Immature natural killer cell (primary cell): ENCODE data around the gene UPF3A. TPM values are rescaled to one million over a fixed set of nuclear protein-coding genes. Genes with fewer than 3 reads are reported as not detected.

ENCODE experiments used
- DNase-seq, 3 donors: peaks; one replicate each; pipeline ENCODE4 v3.0.0; 2022; ENCODE audit warnings: mixed read lengths in 1 of 3
- H3K27ac Mint-ChIP-seq, 6 donors: one replicate each; pipeline ENCODE4 v1.8.0; 2020; ENCODE audit warnings: mixed read lengths in 6 of 6, mild to moderate bottlenecking in 5 of 6, inconsistent platforms in 4 of 6, moderate library complexity in 3 of 6
- H3K27me3 Mint-ChIP-seq, 3 donors: one replicate each; pipeline ENCODE4 v1.8.0; 2020 to 2021; ENCODE audit warnings: low read depth in 3 of 3, mild to moderate bottlenecking in 3 of 3, mixed read lengths in 3 of 3, moderate library complexity in 3 of 3, inconsistent platforms in 1 of 3
- H3K36me3 Mint-ChIP-seq, 3 donors: one replicate each; pipeline ENCODE4 v1.8.0; 2020; ENCODE audit warnings: mixed read lengths in 3 of 3, inconsistent platforms in 2 of 3, mild to moderate bottlenecking in 2 of 3
- H3K4me1 Mint-ChIP-seq, 2 donors: one replicate each; pipeline ENCODE4 v1.8.0; 2020; ENCODE audit warnings: inconsistent platforms in 2 of 2, mild to moderate bottlenecking in 2 of 2, mixed read lengths in 2 of 2, moderate library complexity in 1 of 2
- H3K4me3 Mint-ChIP-seq, 5 donors: one replicate each; pipeline ENCODE4 v1.8.0; 2020; ENCODE audit warnings: mild to moderate bottlenecking in 5 of 5, mixed read lengths in 5 of 5, inconsistent platforms in 3 of 5, moderate library complexity in 3 of 5
- H3K9me3 Mint-ChIP-seq, 6 donors: one replicate each; pipeline ENCODE4 v1.8.0; 2020; ENCODE audit warnings: mild to moderate bottlenecking in 6 of 6, mixed read lengths in 6 of 6, inconsistent platforms in 4 of 6, moderate library complexity in 3 of 6
- polyA plus RNA-seq, 3 donors: library from polyadenylated mRNA; unstranded; fragments of 300-500 nt; fragmentation: Illumina TruSeq; gene quantifications; one replicate each; pipeline ENCODE4 v1.2.3, GENCODE V29; 2021

The UPF3A gene
- polyA plus RNA-seq, 3 donors from 2014 or later: 8.9 to 35.5 (median 23.9) TPM

DNA sequence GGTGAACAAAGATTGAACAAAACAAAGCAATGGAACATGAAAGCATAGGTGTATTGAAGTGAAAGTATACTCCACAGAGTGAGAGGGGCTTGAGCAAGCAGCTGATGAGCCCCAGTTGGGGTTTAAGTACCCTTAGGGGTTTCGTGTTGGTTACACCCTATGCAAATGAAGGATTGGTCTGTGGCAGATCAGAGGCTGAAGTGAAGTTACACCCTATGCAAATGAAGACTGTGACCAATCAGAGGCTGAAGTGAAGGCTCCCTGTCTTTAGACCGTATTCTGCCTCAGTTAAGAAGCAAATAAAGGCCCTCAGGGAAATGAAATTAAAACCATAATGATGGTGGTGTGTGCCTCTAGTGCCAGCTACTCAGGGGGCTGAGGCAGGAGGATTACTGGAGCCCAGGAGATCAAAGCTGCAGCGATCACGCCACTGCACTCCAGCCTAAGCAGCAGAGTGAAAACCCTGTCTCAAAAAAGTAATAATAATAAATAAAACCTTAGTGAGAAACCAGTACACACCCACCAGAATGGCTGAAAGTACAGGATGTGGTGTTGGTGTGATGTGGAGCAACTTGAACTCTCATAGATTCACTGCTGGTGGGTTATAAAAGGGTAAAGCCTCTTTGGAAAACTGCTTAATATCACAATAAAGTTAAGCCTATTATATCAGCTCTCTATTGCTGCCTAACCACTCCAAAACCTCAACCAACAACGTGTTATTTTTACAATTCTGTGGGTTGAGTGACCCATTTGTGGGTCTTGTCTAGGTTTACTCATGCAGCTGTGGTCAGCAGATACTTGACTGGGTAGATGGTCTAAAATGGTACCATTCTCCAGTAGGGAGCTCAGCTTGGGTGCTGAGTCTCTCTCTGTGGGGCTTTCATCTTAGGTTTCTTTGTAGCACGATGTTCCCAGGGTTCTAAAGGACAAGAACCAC, 12.8 kb upstream of the UPF3A start:
- H3K36me3 Mint-ChIP-seq: peaks cover 31 to 68% (median 42%) of the 10 kb centered on the region in 3 donors
- H3K4me3 Mint-ChIP-seq: peak overlapping the region; percentile 77 to 86 (median 85)

DNA sequence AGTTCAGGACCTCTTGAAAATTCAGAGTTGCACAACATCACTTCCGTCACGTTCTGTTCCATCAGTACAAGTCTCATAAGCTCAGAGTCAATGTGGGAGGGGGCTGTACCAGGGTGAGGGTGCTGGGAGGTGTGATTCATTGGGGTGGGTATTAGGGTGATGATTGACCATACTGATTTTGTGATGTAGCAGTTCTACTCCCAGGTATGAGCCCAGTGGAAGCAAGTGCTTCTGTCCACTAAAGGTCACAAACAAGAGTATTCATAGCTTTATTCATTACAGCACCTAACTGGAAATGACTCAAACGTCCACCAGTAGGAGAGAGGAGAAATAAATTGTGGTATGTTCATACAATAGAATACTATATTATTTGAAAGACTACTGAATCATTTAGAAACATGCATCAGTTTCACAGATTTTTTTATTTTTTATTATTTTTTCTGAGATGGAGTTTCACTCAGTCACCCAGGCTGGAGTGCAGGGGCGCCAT, 12.1 kb upstream of the UPF3A start:
- H3K9me3 Mint-ChIP-seq: peaks cover 0 to 7% (median 0%) of the 10 kb centered on the region in 6 donors
- DNase-seq: no peak
- H3K27ac Mint-ChIP-seq: peak overlapping the region; percentile 87 to 96 (median 90)
- peaks cover 58 to 74% of the 10 kb centered on the region in 2 donors for H3K4me1 Mint-ChIP-seq
- peaks cover 0 to 10% (median 4%) of the 10 kb centered on the region in 3 donors for H3K27me3 Mint-ChIP-seq
- peak overlapping the region; percentile 77 to 86 (median 85) for H3K4me3 Mint-ChIP-seq
- peaks cover 31 to 67% (median 45%) of the 10 kb centered on the region in 3 donors for H3K36me3 Mint-ChIP-seq

More for the DNA sequence above, 12.8 kb upstream of the UPF3A start:
- H3K9me3 Mint-ChIP-seq: peaks cover 0 to 7% (median 0%) of the 10 kb centered on the region in 6 donors
- peaks cover 66 to 80% of the 10 kb centered on the region in 2 donors for H3K4me1 Mint-ChIP-seq
- peak; percentile 70 to 81 (median 79) for DNase-seq
- peak overlapping the region; percentile 87 to 96 (median 90) for H3K27ac Mint-ChIP-seq
- H3K27me3 Mint-ChIP-seq: peaks cover 2 to 13% (median 6%) of the 10 kb centered on the region in 3 donors

DNA sequence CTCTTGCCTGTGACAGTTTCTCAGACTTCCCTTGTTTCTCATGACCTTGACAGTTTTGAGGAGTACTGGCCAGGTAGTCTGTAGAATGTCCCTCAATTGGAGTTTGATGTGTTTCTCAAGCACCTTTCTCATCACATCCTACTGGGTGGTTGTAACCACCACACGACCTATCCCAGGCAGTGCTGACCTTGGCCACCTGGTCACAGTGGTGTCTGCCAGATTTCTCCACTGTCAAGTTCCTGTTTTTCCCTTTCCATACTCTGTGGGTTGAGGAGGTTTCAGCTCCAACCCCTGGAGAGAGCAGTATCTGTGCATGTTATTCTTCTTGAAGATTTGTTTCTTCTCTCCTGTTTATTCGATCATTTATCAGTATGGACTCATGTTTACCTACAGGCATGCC, 8.4 kb upstream of the UPF3A start:
- H3K27ac Mint-ChIP-seq: peak overlapping the region in 2 of 6 donors; percentile 51 to 67
- DNase-seq: no peak

DNA sequence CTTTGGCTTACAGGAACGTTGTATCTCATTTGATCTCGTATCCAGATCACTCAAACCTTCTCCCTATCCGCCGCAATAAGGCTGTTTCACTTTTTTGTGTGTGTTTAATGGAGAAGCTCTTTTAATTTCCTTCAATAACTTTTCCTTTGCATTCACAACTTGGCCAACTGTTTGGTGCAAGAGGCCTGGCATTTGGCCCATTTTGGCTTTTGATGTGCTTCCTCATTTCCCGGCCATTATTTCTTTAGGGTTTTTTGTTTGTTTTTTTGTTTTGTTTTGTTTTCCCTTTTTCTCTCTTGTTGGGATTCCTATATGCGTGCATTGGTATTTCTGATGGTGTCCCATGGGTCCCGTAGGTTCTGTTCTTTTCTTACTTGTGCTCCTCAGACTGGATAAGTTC, 6.1 kb upstream of the UPF3A start:
- no peak overlapping the region for H3K4me3 Mint-ChIP-seq
- H3K27ac Mint-ChIP-seq: peak overlapping the region in 1 of 6 donors; percentile 30
- H3K4me1 Mint-ChIP-seq: peaks cover 22 to 50% of the 10 kb centered on the region in 2 donors
- no peaks in the 10 kb centered on the region for H3K9me3 Mint-ChIP-seq
- peaks cover 0 to under 1% (median 0%) of the 10 kb centered on the region in 3 donors for H3K27me3 Mint-ChIP-seq
- H3K36me3 Mint-ChIP-seq: peaks cover 30 to 53% (median 52%) of the 10 kb centered on the region in 3 donors
- DNase-seq: no peak

More for the DNA sequence above, 8.4 kb upstream of the UPF3A start:
- peaks cover 33 to 62% (median 56%) of the 10 kb centered on the region in 3 donors for H3K36me3 Mint-ChIP-seq
- peaks cover 0 to 5% (median 0%) of the 10 kb centered on the region in 6 donors for H3K9me3 Mint-ChIP-seq
- H3K4me1 Mint-ChIP-seq: peaks cover 24 to 49% of the 10 kb centered on the region in 2 donors
- H3K27me3 Mint-ChIP-seq: peaks cover 0 to 10% (median 4%) of the 10 kb centered on the region in 3 donors
- no peak overlapping the region for H3K4me3 Mint-ChIP-seq

DNA sequence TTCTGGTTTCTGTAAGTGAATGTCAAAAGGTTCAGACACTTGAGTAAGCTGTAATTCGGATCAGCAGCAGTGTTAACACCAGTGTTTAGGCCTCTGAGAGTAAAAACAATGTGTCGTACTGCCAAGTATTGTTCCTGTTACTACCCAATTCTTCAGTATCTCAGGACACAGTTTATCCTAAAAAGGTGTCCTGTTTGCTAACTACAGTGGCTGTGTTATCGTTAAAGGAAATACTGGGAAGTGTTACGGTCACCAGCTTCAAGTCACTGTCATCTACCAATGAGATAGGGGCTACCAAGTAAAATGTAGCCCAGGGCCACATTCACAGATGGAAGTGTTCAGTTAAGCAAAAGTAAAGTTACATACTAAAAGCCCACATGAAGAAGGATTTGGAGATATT, 2.3 kb upstream of the UPF3A start:
- Mint-ChIP-seq H3K9me3 (no peaks in the 10 kb centered on the region), H3K4me3 (peak overlapping the region in 1 of 5 donors; percentile 93), H3K27me3 (peaks cover 6 to 13% (median 7%) of the 10 kb centered on the region in 3 donors), H3K4me1 (peaks cover 42 to 64% of the 10 kb centered on the region in 2 donors), H3K36me3 (peaks cover 15 to 35% (median 26%) of the 10 kb centered on the region in 3 donors), H3K27ac (peak overlapping the region in 5 of 6 donors; percentile 94 to 100 (median 97))
- DNase-seq: no peak

DNA sequence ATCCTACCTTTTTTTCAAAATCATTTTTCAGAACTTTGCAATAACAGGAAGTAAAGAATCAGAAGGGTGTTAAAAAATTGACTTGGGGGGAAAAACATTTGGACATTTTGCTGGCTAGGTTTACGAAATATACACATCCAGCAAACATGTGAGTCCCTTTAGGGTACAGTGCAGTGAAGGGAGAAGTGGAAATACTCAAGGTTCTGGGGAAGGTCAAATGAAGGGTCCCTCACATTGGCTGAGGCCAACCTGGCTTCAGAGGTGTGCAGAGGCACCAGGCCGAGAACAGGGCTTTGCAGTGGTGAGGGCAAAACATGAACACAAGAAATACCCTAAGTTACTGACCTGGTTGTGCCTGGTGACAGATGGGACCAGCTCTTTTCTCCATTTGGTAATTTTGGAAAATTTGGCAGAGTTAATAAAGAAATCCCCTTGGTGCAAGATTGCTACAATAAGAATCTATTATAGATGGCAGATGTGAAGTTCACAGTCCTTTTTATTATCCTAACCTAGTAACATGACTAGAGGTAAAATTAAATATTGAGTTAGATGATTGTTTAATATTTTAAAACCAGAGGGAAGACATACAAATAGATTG, 1.5 kb upstream of the UPF3A start:
- Mint-ChIP-seq H3K27me3 (peaks cover 6 to 13% (median 7%) of the 10 kb centered on the region in 3 donors), H3K4me3 (peak overlapping the region; percentile 89 to 97 (median 92)), H3K27ac (peak overlapping the region; percentile 94 to 100 (median 97)), H3K9me3 (no peaks in the 10 kb centered on the region), H3K4me1 (peaks cover 44 to 62% of the 10 kb centered on the region in 2 donors), H3K36me3 (peaks cover 10 to 35% (median 24%) of the 10 kb centered on the region in 3 donors)
- DNase-seq: no peak

DNA sequence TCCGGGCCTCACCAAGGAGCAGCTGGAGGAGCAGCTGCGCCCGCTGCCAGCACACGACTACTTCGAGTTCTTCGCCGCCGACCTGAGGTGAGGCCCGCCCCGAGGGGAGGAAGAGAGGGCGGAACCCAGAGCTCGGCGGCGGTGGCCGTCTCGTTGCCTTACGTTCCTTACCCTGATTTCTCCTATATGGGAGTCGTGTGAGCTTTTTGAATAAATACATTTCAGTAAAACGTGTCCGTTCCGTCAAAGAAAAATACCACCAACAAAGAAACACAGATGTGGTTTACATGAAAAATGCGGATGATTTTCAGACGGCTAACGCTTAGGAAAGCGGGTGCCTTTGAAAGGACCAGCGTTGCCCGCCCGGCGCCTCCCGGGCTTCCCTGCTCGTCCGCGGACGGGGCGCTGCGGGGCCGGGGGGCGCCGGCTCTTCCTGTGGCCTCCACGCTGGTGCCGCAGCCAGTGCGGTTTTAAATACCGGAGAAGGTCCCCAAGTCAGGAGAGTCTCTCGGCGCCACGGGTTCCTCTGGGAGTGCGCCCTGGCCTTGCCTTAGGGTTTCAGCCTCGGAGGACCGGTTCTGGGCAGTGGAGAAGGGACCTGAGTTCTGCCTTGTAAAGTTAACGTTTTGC, 755 bp downstream of the UPF3A start:
- Mint-ChIP-seq H3K4me3 (peak overlapping the region; percentile 89 to 95 (median 93)), H3K27ac (peak overlapping the region; percentile 90 to 94 (median 93)), H3K27me3 (peaks cover 6 to 13% (median 7%) of the 10 kb centered on the region in 3 donors), H3K36me3 (peaks cover 10 to 35% (median 34%) of the 10 kb centered on the region in 3 donors), H3K4me1 (peaks cover 47 to 75% of the 10 kb centered on the region in 2 donors), H3K9me3 (no peaks in the 10 kb centered on the region)
- peak; percentile 78 to 85 (median 82) for DNase-seq

DNA sequence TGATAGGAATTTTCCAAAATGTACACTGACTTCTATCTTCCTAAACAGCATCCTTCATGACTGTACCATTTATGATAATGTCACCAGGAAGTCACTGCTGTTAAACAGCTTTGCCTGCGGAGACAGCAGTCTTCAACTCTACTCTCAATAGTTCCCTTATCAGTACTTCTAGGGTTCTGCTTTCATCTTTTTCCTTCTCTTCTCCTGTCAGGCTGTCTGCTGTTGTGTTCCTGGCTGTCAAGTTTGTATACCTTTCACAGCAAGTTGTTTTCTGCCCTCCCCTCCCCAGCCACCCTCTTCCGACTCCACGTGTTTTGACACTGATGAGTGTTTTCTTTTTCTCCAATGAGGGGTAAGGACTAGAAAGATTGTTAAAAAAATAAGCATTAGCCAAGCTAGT, 2.2 kb downstream of the UPF3A start:
- no peak for DNase-seq
- no peaks in the 10 kb centered on the region for H3K9me3 Mint-ChIP-seq
- H3K4me3 Mint-ChIP-seq: peak overlapping the region; percentile 16 to 69 (median 55)
- peaks cover 16 to 32% (median 28%) of the 10 kb centered on the region in 3 donors for H3K36me3 Mint-ChIP-seq
- peak overlapping the region in 3 of 6 donors; percentile 21 to 83 (median 38) for H3K27ac Mint-ChIP-seq
- H3K4me1 Mint-ChIP-seq: peaks cover 49 to 76% of the 10 kb centered on the region in 2 donors
- H3K27me3 Mint-ChIP-seq: peaks cover 6 to 15% (median 7%) of the 10 kb centered on the region in 3 donors

DNA sequence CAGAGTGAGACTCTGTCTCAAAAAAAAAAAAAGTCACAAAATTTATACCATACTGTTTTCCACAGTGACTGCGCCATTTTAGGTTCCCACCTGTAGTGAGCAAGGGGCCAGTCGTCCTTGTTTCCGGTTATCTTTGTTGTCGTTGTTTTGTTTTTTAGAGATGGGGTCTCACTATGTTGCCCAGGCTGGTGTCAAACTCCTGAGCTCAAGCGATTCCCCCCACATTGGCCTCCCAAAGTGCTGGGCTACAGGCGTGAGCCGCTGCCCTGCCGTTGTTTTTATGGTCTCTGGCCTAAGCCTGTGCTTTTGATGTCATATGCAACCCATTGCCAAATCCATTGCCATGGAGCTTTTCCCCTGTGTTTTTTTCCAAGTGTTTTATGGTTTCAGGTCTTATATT, 3.3 kb downstream of the UPF3A start:
- Mint-ChIP-seq H3K27ac (no peak overlapping the region), H3K36me3 (peaks cover 17 to 31% (median 30%) of the 10 kb centered on the region in 3 donors), H3K9me3 (no peaks in the 10 kb centered on the region), H3K4me3 (peak overlapping the region in 3 of 5 donors; percentile 16 to 61 (median 19)), H3K4me1 (peaks cover 41 to 65% of the 10 kb centered on the region in 2 donors), H3K27me3 (peaks cover 6 to 16% (median 7%) of the 10 kb centered on the region in 3 donors)
- DNase-seq: no peak

DNA sequence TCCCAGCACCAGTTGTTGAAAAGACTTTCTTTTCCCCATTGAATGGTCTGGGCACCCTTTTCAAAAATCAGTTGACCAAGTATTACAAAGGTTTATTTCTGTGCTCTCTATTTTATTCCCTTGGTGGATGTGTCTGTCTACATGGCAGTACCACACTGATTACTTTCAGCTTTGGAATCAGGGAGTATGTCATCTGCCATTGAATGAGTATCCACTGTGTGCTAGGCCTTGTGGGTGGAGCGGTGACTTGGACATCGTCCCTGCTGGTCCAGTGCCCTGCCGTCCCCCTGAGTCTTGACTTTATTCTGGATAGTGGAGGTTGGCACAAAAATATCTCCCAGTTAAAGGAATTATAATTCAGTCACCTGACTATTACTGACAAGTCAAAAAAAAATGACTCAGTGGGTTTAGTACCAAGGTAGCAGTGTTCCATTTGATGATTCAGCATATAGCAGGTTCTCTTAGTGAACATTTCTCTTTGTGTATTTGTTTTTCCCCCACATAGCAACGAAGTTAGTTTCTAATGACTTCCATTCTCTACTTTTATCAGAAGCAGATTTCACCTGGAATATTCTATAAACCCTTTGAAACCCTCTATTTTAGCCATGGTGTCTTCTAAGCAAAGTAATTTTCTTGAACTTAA, 3.9 kb downstream of the UPF3A start:
- peaks cover 35 to 59% of the 10 kb centered on the region in 2 donors for H3K4me1 Mint-ChIP-seq
- no peak for DNase-seq
- peaks cover 6 to 17% (median 7%) of the 10 kb centered on the region in 3 donors for H3K27me3 Mint-ChIP-seq
- peak overlapping the region in 1 of 5 donors; percentile 19 for H3K4me3 Mint-ChIP-seq
- peaks cover 17 to 31% (median 30%) of the 10 kb centered on the region in 3 donors for H3K36me3 Mint-ChIP-seq
- no peaks in the 10 kb centered on the region for H3K9me3 Mint-ChIP-seq
- H3K27ac Mint-ChIP-seq: peak overlapping the region in 2 of 6 donors; percentile 5 to 30

DNA sequence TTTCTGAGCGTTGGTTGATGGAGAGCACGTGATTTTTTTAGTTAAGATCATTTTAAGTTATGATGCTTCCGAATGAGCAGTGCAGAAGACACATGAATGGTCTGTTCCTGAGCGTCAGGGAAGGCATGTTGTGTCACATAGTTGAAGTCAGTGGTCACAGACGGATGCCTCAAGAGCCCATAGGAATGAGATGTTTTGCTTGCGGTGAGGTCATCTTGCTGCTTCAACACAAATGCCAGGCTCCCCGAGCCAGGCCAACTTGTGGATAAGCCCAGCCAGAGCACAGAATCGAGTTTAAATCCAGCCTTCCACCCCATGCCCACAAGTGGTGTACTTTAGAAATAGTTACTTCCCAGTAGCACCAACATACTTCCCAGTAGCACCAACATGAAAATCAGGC, 5.4 kb downstream of the UPF3A start:
- Mint-ChIP-seq H3K9me3 (no peaks in the 10 kb centered on the region), H3K36me3 (peaks cover 22 to 37% (median 32%) of the 10 kb centered on the region in 3 donors), H3K4me3 (no peak overlapping the region), H3K27me3 (peaks cover 0 to 8% (median 0%) of the 10 kb centered on the region in 3 donors), H3K4me1 (peaks cover 27 to 52% of the 10 kb centered on the region in 2 donors), H3K27ac (no peak overlapping the region)
- no peak for DNase-seq

DNA sequence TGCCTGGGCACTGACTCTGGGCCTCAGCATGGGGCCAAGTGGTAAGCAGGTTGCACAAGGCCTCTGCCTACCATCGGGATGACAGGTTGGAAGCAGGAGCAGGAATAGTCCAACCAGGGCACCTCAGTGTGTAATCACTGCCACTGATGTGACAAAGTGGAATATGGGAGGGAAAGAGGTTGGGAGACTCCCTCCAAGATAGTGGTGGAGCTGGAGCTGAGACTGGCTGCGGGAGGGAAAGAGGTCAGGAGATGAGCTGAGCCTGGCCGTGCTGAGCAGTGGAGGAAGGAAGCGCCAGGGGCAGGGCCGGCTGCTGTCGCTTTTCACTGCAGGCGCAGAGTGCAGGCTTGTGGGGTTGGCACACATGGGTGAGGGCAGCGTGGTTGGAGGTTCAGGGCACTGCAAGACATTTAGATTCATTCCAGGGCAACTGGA, 6.8 kb downstream of the UPF3A start:
- no peaks in the 10 kb centered on the region for H3K9me3 Mint-ChIP-seq
- H3K27ac Mint-ChIP-seq: peak overlapping the region in 2 of 6 donors; percentile 57 to 80
- peaks cover 22 to 43% (median 37%) of the 10 kb centered on the region in 3 donors for H3K36me3 Mint-ChIP-seq

More for the DNA sequence above, 6.8 kb downstream of the UPF3A start:
- H3K4me3 Mint-ChIP-seq: no peak overlapping the region
- no peak for DNase-seq
- H3K27me3 Mint-ChIP-seq: peaks cover 0 to 5% (median 0%) of the 10 kb centered on the region in 3 donors
- H3K4me1 Mint-ChIP-seq: peaks cover 18 to 39% of the 10 kb centered on the region in 2 donors
